ENCODE measurements around the gene ARMC3.

Gene ARMC3

DNA sequence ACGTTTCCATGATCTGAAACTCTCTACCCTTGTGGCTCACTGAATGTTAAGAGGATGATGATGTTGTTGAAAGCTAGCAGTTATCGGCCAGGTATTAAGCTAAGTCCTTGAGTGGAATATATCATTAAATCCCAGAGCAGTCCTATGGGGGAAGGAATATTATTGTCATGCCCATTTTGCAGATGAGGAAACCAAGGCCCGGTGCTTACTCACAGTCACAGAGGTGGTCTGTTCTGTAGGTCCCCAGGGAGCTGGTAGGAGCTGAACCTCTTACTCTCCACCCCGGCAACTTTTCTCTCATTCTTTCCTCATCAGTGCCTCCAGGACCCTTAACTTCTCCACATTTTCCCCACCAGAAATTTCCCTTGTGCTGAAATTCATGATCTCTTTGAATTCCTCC lies 62.6 kb downstream of the ARMC3 start:
- no peak for DNase-seq (ENCODE audit: extremely low read depth in 1 of 2, low read depth in 1 of 2)

GRCh38 chr10:22992075-22992474 lies 64.2 kb downstream of the ARMC3 start:
- DNase-seq (ENCODE audit: extremely low read depth in 1 of 2, low read depth in 1 of 2): no peak

DNA sequence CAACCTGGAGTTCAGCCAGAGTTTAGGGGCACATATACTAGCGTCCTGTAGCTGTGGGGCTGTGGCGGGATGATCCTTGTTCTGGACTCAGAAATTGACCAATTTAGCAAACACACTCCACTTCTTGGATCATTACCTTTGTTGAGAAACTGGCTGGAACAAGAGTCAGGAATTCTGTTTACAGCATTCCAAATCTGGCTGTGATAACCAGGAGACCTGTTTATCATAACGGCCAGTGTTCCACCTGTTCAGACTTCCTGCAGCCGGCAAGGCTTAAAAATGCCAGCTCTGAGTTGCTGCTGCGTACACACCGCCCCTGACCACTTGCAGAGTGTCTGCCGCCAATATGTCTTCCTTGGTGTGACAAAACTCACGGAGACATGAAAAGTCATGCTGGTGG lies 64.8 kb downstream of the ARMC3 start:
- no peak for DNase-seq (ENCODE audit: extremely low read depth in 1 of 2, low read depth in 1 of 2)

DNA sequence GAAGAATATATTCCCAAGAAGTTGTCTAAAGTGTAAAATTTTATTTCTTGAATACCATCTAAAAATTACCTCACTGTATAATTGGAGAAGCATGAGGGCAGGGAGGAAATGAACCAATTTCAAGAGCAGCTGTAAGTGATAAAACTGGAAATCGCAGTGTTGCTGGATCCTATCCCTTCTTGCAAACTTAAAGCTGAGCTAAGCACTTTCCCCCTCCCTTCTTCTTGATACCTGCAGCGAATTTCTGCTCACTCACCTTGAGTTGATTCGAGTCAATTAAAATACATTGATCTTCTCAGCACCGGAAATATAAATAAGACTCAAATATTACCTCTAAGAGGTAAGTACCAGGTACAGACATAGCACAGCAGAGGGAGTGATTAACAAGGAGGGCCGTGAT lies 65.5 kb downstream of the ARMC3 start:
- no peak for DNase-seq (ENCODE audit: extremely low read depth in 1 of 2, low read depth in 1 of 2)

GRCh38 chr10:22997096-22997495 lies 69.2 kb downstream of the ARMC3 start:
- no peak for DNase-seq (ENCODE audit: extremely low read depth in 1 of 2, low read depth in 1 of 2)

GRCh38 chr10:22998091-22998490 lies 70.2 kb downstream of the ARMC3 start:
- no peak for DNase-seq (ENCODE audit: extremely low read depth in 1 of 2, low read depth in 1 of 2)

GRCh38 chr10:22999942-23000341 lies 72.1 kb downstream of the ARMC3 start:
- no peak for DNase-seq (ENCODE audit: extremely low read depth in 1 of 2, low read depth in 1 of 2)

GRCh38 chr10:23001901-23002516 lies 74.2 kb downstream of the ARMC3 start:
- DNase-seq (ENCODE audit: extremely low read depth in 1 of 2, low read depth in 1 of 2): no peak

DNA sequence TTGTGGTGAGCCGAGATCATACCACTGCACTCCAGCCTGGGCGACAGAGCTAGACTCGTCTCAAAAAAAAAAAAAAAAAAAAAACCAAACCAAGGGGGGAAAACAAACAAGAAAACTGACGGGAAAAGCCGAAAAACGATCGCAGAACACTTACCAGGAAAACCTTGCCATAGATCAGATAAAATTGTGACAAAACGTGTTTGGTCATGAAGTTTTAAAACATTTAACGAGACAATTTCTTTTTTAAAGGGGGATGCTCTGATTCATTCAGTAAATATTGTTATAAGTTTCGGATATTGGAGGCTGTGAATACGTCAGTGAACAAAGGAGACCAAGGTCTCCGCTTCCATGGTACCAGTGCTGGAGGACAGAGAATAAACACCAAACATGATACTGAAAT lies 77.3 kb downstream of the ARMC3 start:
- DNase-seq (ENCODE audit: extremely low read depth in 1 of 2, low read depth in 1 of 2): no peak

DNA sequence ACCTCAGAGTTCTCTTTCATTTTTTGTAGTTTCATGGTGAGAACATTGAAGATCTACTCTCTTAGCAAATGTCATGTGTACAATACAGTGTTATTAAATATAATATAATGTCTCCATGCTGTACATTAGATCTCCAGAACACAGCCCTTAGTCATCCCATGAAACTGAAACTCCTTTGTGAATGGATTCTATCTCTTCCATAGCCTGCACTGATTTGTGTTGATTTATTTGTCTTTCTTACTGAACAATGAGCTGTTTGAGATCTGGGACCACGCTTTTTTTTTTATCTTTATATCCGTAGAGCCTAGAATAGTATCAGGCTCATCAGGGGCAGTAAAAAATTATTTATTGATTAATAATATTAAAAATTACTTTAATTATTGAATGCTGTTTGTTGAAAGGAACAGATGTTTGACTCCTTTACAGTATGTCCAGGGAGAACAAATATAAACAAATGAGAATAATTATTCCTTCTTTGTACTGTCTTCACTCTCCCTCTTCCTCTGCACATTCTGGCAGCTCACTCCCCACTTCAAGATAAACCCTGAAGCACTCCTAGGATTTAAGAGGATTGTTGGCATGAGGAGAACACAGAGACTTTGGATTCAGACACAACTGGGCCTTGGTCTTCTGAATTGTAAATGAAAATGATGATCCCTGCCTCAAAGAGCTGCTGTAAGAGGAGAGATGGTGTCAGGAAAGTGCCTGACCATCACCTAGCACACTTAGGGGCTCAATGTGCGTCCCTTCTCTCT lies 85.9 kb downstream of the ARMC3 start:
- DNase-seq (ENCODE audit: extremely low read depth in 1 of 2, low read depth in 1 of 2): no peak

DNA sequence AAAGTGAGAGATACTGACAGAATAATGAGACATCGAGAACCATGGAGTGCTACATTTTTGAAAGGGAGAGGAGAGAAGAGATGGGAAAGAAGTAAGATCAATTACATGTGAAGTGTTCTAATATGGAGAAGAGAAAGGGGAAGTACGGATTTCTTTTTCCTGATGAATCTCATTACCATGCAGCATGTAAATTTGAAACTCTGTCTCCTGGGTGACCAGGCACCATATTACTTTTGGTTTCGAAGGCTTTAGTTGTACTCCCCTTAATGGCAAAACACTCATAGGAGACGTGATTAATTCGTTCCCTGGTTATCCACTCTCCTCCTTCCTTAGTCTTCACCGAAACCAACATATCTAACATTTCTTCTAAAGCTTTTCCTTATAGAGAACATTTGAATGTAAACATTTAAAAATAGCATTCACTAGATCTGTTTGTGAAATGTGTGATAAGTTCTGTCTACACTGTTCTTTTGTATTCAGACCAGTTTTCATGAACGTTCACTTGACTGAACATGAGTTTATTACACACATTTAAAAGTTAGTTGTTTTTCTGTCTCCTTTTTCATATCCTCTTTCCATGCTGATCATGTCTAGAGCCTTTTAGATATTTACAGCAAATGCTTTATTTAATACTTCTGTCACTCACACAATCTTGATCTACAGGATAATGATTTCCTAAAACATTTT lies 87.3 kb downstream of the ARMC3 start:
- DNase-seq (ENCODE audit: extremely low read depth in 1 of 2, low read depth in 1 of 2): no peak

DNA sequence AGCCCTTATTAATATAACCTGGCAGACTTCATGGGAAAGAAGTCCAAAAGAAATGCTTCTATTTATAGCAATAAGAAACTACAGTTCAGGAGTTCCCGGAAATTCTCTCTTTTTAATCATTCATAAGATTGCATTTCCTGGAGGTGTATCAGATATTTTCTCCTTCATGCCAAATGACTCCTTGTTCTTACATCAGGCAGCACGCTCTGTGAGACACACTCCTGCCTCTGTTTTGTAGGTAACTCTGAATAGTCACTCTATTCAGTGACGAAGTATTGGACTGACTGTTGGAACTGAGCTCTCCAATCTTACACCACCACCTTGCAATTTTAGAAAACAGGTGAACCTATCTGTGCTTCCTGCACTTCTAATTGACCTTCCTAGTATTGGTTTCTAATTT lies 88.8 kb downstream of the ARMC3 start:
- no peak for DNase-seq (ENCODE audit: extremely low read depth in 1 of 2, low read depth in 1 of 2)

GRCh38 chr10:23019633-23020032 lies 91.8 kb downstream of the ARMC3 start:
- no peak for DNase-seq (ENCODE audit: extremely low read depth in 1 of 2, low read depth in 1 of 2)

DNA sequence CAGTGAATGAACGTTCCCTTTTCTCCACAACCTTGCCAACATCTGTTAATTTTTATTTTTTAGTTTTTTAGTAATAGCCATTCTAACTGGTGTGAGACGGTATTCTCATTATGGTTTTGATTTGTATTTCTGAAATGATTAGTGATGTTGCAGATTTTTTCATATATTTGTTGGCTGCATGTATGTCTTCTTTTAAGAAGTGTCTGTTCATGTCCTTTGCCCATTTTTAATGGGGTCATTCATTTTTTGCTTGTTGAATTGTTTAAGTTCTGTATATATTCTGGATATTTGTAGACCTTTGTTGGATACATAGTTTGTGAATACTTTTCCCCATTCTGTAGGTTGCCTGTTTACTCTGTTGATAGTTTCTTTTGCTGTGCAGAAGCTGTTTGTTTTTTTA lies 93.6 kb downstream of the ARMC3 start:
- no peak for DNase-seq (ENCODE audit: extremely low read depth in 1 of 2, low read depth in 1 of 2)

- DNase-seq (ENCODE audit: extremely low read depth in 1 of 2, low read depth in 1 of 2): no peak
These were observed 96.1 kb downstream of the ARMC3 start for GRCh38 chr10:23024002-23024401.

DNA sequence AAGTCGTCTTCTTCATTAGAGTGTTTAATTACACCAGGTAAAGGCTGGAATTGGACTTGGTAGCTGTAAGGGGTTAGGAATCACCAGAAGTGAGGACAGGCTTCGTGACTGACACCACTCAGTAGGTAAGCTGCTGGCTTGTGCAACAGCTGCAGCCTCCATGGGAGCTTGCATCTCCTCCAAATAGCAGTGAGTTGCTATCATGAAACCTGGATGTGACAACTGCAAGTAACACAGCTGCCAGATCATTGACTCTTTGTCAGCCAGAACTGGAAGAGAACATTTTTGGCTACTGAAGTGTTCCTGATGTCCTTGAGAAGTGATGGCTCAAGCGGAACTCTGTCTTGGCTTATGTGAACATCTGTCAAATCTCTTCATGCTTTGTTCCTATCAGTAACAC lies 103.5 kb downstream of the ARMC3 start:
- no peak for DNase-seq (ENCODE audit: extremely low read depth in 1 of 2, low read depth in 1 of 2)

- no peak for DNase-seq (ENCODE audit: extremely low read depth in 1 of 2, low read depth in 1 of 2)
These were observed 106.9 kb downstream of the ARMC3 start for GRCh38 chr10:23034790-23035189.

DNA sequence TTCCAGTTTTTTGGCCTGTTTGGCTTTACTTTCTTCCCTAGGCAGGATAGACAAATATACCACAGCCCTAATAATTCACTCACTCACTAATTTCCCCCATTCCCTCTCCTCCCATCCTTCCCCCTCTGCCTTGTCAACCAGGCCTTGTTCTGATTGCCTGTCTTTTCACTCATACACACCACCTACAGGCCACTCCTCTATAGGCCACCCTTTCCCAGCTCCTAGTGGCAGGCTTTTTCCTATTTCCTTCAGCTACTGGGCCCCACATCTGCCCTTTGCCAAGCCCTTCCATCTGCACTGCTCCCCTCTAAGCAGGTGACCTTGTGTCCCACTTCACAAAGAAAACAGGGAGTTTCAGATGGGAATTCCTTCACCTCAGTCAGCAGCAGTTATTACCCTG lies 107.7 kb downstream of the ARMC3 start:
- DNase-seq (ENCODE audit: extremely low read depth in 1 of 2, low read depth in 1 of 2): no peak

GRCh38 chr10:23037152-23037551 lies 109.3 kb downstream of the ARMC3 start:
- DNase-seq (ENCODE audit: extremely low read depth in 1 of 2, low read depth in 1 of 2): no peak

- no peak for DNase-seq (ENCODE audit: extremely low read depth in 1 of 2, low read depth in 1 of 2)
These were observed 109.7 kb downstream of the ARMC3 start for GRCh38 chr10:23037561-23037960.

- no peak for DNase-seq (ENCODE audit: extremely low read depth in 1 of 2, low read depth in 1 of 2)
These were observed 110.3 kb downstream of the ARMC3 start for GRCh38 chr10:23038172-23038571.

- no peak for DNase-seq (ENCODE audit: extremely low read depth in 1 of 2, low read depth in 1 of 2)
These were observed 112.1 kb downstream of the ARMC3 start for GRCh38 chr10:23040002-23040401.
